Activated CD8-positive, alpha-beta T cell treated with anti-CD3 and anti-CD28 coated beads for 36 hours (primary cell): ENCODE data around the gene HACL1. TPM values are rescaled to one million over a fixed set of nuclear protein-coding genes. Genes with fewer than 3 reads are reported as not detected.
"Not testable (repeated sequence)": the region's sequence is repeated elsewhere in the genome, so short reads cannot be mapped to it uniquely, and the experiment has no call there.

ENCODE experiments used
- ATAC-seq: fragments of 200-7000 bp; cut with Tn5 transposase; one replicate; pipeline ENCODE4 v1.10.0; 2021; ENCODE audit warnings: mild to moderate bottlenecking, moderate library complexity
- CTCF ChIA-PET: fragments of 350-600 bp; sonication (Branson Sonifier 250); formaldehyde crosslinking; loops from one replicate; lab custom pipeline; 2021; ENCODE audit warnings: antibody characterized with exemption; lab: Charles Lee
- POLR2A ChIA-PET: fragments of 350-600 bp; sonication (Branson Sonifier 250); formaldehyde crosslinking; loops from one replicate; lab custom pipeline; 2021; ENCODE audit warnings: antibody characterized with exemption; lab: Charles Lee
- DNase-seq: peaks from one replicate; pipeline ENCODE4 v3.0.0-alpha.2; 2020
- H3K27ac Mint-ChIP-seq: one replicate; pipeline ENCODE4 v1.8.0; 2021; ENCODE audit warnings: mild to moderate bottlenecking, mixed read lengths
- H3K27me3 Mint-ChIP-seq: one replicate; pipeline ENCODE4 v1.8.0; 2021; ENCODE audit warnings: mixed read lengths
- H3K36me3 Mint-ChIP-seq: one replicate; pipeline ENCODE4 v1.8.0; 2021; ENCODE audit warnings: low read depth, mixed read lengths
- H3K4me1 Mint-ChIP-seq: one replicate; pipeline ENCODE4 v1.8.0; 2021; ENCODE audit warnings: low read depth, mixed read lengths
- H3K4me3 Mint-ChIP-seq: one replicate; pipeline ENCODE4 v1.8.0; 2021; ENCODE audit warnings: mild to moderate bottlenecking, moderate library complexity, mixed read lengths
- H3K9me3 Mint-ChIP-seq: one replicate; pipeline ENCODE4 v1.8.0; 2021; ENCODE audit warnings: mixed read lengths
- intact Hi-C: fragments of 100-400 bp; cut with micrococcal nuclease; formaldehyde crosslinking; loops from one replicate; pipeline ENCODE4 v1.10.0; 2022
- total RNA-seq, 2 experiments: library from RNA; stranded (reverse); gene quantifications; one replicate each; pipeline ENCODE4 v1.2.3, GENCODE V29; 2021
- TF ChIP-seq, protein P1 (sequence below): fragments of 200-600 bp; IDR thresholded peaks from one replicate; pipeline ENCODE4 v1.8.0; 2022; ENCODE audit warnings: antibody characterized with exemption, mild to moderate bottlenecking

The HACL1 gene
- total RNA-seq, 2 experiments from 2014 or later, result 23.6 to 32.0 TPM

DNA sequence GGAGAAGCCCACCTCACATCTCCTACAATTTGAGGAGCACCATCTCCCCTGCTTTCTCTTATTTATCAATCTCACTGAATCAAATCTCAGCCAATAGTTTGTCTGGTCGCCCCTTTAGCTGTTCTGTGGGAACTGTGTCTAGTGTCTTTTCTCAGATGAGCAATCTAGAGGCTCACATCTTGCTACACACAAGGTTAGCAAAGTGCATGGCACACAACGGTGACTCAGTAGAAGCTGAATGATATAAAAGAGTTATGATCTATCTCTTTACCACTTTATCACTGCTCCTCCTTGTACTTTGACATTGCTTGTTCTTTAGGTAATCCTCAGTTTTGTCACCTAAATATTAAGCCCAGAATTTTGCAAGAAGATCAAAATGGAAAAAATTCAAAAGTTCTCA, 63.0 kb downstream of the HACL1 start:
- peak overlapping the region; percentile 33 for H3K27ac Mint-ChIP-seq
- no peak overlapping the region for H3K4me3 Mint-ChIP-seq
- H3K9me3 Mint-ChIP-seq, result no peaks in the 10 kb centered on the region
- DNase-seq (no peak), ATAC-seq (peak; percentile 54)
- ChIA-PET POLR2A (interaction anchor here (1.2 kb wide), 1 partner anchor 11 kb away, joined by 3 read pairs; no protein-coding TSS in a partner anchor), CTCF (no interaction called here)
- H3K27me3 Mint-ChIP-seq, result no peaks in the 10 kb centered on the region
- intact Hi-C loops, result no loop called here
- TF ChIP-seq, protein P1, sequence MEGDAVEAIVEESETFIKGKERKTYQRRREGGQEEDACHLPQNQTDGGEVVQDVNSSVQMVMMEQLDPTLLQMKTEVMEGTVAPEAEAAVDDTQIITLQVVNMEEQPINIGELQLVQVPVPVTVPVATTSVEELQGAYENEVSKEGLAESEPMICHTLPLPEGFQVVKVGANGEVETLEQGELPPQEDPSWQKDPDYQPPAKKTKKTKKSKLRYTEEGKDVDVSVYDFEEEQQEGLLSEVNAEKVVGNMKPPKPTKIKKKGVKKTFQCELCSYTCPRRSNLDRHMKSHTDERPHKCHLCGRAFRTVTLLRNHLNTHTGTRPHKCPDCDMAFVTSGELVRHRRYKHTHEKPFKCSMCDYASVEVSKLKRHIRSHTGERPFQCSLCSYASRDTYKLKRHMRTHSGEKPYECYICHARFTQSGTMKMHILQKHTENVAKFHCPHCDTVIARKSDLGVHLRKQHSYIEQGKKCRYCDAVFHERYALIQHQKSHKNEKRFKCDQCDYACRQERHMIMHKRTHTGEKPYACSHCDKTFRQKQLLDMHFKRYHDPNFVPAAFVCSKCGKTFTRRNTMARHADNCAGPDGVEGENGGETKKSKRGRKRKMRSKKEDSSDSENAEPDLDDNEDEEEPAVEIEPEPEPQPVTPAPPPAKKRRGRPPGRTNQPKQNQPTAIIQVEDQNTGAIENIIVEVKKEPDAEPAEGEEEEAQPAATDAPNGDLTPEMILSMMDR, result no peak
- H3K36me3 Mint-ChIP-seq, result no peaks in the 10 kb centered on the region
- peaks cover 42% of the 10 kb centered on the region for H3K4me1 Mint-ChIP-seq

DNA sequence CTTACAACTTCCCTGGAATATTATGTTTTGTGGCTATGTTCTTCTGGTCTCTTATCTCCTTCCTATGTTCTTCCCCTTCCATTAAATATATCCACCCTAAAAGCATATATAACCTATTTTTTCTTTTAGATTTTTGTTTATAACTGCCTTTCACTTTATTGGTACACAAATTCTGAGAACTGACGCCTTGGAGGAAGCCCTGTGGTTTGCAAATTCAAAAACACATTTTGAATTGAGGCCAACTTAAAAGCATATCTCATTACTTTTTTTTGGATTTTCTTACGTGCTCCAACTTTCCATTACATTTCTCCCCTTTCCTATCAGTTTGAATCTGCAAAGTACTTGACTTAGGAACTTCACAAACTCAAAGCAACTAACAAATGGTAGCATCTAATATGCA, 64.5 kb downstream of the HACL1 start:
- no peaks in the 10 kb centered on the region for H3K9me3 Mint-ChIP-seq
- H3K36me3 Mint-ChIP-seq, result no peaks in the 10 kb centered on the region
- POLR2A ChIA-PET, result no interaction called here
- peak overlapping the region; percentile 13 for H3K4me3 Mint-ChIP-seq
- ATAC-seq (no peak), DNase-seq (no peak)
- TF ChIP-seq, protein P1, result no peak
- H3K4me1 Mint-ChIP-seq, result peaks cover 42% of the 10 kb centered on the region
- peak overlapping the region; percentile 86 for H3K27ac Mint-ChIP-seq
- intact Hi-C loops, result no loop called here
- CTCF ChIA-PET, result no interaction called here
- H3K27me3 Mint-ChIP-seq, result no peaks in the 10 kb centered on the region

DNA sequence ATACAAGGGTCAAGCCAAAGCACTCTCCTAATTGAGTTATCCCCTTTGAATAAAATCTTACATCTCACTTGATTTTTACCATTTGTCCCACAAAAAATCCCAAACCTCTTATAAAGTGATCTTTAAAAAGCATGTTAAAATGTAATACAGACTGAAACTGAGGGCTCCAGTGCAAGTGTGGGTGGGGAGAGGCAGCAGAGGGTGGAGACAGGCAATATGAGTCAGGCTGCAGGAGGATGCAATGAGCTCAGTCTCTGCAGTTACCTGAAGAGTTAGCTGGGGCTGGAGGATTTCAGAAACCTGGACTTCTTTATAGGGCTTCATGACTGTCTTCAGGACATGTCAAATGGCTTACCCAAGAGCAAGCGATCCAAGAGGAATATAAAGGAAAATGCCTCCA, 65.6 kb downstream of the HACL1 start:
- peak; percentile 81 for DNase-seq
- Mint-ChIP-seq H3K36me3 (no peaks in the 10 kb centered on the region), H3K27me3 (no peaks in the 10 kb centered on the region), H3K27ac (peak overlapping the region; percentile 86), H3K4me3 (no peak overlapping the region), H3K4me1 (peaks cover 43% of the 10 kb centered on the region), H3K9me3 (no peaks in the 10 kb centered on the region)
- POLR2A ChIA-PET, result interaction anchor here (0.6 to 1.0 kb wide), 3 partner anchors 17 to 109 kb away, joined by 3 to 4 read pairs (median 3); partner anchors contain the start of gene METTL6
- TF ChIP-seq, protein P1, result no peak
- peak; percentile 99 for ATAC-seq
- CTCF ChIA-PET, result interaction anchor here (1.0 to 1.1 kb wide), 2 partner anchors 9 to 23 kb away, joined by 3 to 4 read pairs; no protein-coding TSS in a partner anchor
- intact Hi-C loops, result no loop called here

DNA sequence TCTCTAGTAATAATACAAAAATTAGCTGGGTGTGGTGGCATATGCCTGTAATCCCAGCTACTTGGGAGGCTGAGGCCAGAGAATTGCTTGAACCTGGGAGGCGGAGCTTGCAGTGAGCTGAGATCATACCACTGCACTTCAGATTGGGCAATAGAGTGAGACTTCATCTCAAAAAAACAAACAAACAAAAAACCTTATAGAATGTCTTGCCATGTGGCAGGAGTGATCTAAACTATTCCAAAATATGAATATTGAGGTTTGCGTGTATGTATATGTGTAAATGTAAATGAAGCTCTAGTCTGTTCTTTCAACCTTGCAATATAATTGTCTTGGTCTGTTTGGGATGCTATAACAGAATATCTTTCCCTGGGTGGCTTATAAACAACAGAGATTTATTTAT, 68.8 kb downstream of the HACL1 start:
- H3K27ac Mint-ChIP-seq, ATAC-seq, DNase-seq, H3K36me3 Mint-ChIP-seq, intact Hi-C loops, H3K9me3 Mint-ChIP-seq, H3K27me3 Mint-ChIP-seq, H3K4me3 Mint-ChIP-seq: not testable (repeated sequence)
- POLR2A ChIA-PET, result interaction anchor here (0.8 kb wide), 1 partner anchor 18 kb away, joined by 3 read pairs; no protein-coding TSS in a partner anchor
- CTCF ChIA-PET, result interaction anchor here (0.6 to 1.4 kb wide), 3 partner anchors 11 to 294 kb away, joined by 3 to 5 read pairs (median 5); partner anchors contain the start of gene COLQ
- peaks cover 45% of the 10 kb centered on the region for H3K4me1 Mint-ChIP-seq

DNA sequence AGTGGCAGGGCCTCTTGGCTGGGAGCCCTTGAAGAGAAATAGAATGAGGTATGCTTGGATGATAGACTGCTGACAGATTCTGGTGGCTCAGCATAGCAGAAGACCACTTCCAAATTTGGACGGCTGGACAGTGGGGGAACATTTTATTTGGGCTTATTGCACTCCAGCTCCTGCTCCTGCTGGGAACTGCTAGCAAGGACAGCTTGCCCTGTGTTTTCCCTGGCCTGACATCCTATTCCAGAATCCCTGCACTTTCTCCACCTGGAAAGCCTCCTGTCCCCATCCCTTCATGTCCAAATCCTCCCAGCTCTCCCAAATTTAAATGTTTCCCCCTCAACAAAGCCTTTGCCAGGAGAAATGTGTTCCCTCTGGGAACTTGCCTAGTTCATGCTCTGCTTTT, 70.0 kb downstream of the HACL1 start:
- no peaks in the 10 kb centered on the region for H3K27me3 Mint-ChIP-seq
- ATAC-seq, result no peak
- peaks cover 32% of the 10 kb centered on the region for H3K4me1 Mint-ChIP-seq
- CTCF ChIA-PET, result interaction anchor here (1.5 to 1.8 kb wide), 3 partner anchors 9 to 27 kb away, joined by 3 to 5 read pairs (median 4); partner anchors contain the start of gene COLQ
- DNase-seq, result no peak
- no peak overlapping the region for H3K4me3 Mint-ChIP-seq
- H3K9me3 Mint-ChIP-seq, result no peaks in the 10 kb centered on the region
- TF ChIP-seq, protein P1, result no peak
- no peak overlapping the region for H3K27ac Mint-ChIP-seq
- H3K36me3 Mint-ChIP-seq, result no peaks in the 10 kb centered on the region
- POLR2A ChIA-PET, result interaction anchor here (0.6 to 0.9 kb wide), 3 partner anchors 9 to 187 kb away, joined by 3 read pairs; no protein-coding TSS in a partner anchor
- intact Hi-C loops, result no loop called here
